Common myeloid progenitor, CD34-positive (primary cell): ENCODE measurements around the gene CLIP2.
A peak's percentile ranks its signal among the peaks of the same experiment; 100 is the strongest.

ENCODE experiments used
- CTCF ChIA-PET: fragments of 350-600 bp; sonication (Branson Sonifier 250); formaldehyde crosslinking; loops from one replicate; lab custom pipeline; 2021; ENCODE audit warnings: antibody characterized with exemption; lab: Charles Lee
- POLR2A ChIA-PET: fragments of 350-600 bp; sonication (Branson Sonifier 250); formaldehyde crosslinking; loops from one replicate; lab custom pipeline; 2021; ENCODE audit warnings: antibody characterized with exemption; lab: Charles Lee
- DNase-seq, 3 donors: peaks; one replicate each; pipeline versions ENCODE4 v3.0.0 to v3.0.0-alpha.2; 2013
- H3K27ac ChIP-seq, 2 experiments: 1 replicate in 1 of 2; 2 replicates in 1 of 2; pipeline ENCODE4 v1.7.0; 2013; ENCODE audit warnings: inconsistent platforms in 2 of 2, low read length in 2 of 2, mild to moderate bottlenecking in 2 of 2, low read depth in 1 of 2, moderate library complexity in 1 of 2; ENCODE audit not compliant: severe bottlenecking in 2 of 2, insufficient read depth in 1 of 2, poor library complexity in 1 of 2
- H3K27me3 ChIP-seq, 5 experiments: replicated peaks in 2 of 5; 1 replicate in 3 of 5; 2 replicates in 2 of 5; pipeline versions ENCODE4 v1.6.1 to v1.7.0; 2013; ENCODE audit warnings: low read length in 4 of 5, mild to moderate bottlenecking in 2 of 5, moderate library complexity in 2 of 5, inconsistent platforms in 1 of 5; ENCODE audit not compliant: insufficient read depth in 5 of 5, control insufficient read depth in 4 of 5
- H3K36me3 ChIP-seq, 4 experiments: 1 replicate in 2 of 4; 2 replicates in 2 of 4; pipeline versions ENCODE4 v1.6.1 to v1.7.0; 2013; ENCODE audit warnings: low read length in 3 of 4, control low read depth in 1 of 4, mild to moderate bottlenecking in 1 of 4; ENCODE audit not compliant: control insufficient read depth in 4 of 4, insufficient read depth in 4 of 4
- H3K4me1 ChIP-seq, 4 experiments: 1 replicate in 3 of 4; 2 replicates in 1 of 4; pipeline versions ENCODE4 v1.6.1 to v1.7.1; 2013; ENCODE audit warnings: low read length in 3 of 4, mild to moderate bottlenecking in 3 of 4, control low read depth in 1 of 4, inconsistent platforms in 1 of 4, moderate library complexity in 1 of 4; ENCODE audit not compliant: control insufficient read depth in 4 of 4, insufficient read depth in 4 of 4; ENCODE audit errors: control extremely low read depth in 1 of 4
- H3K4me3 ChIP-seq, 7 experiments: 1 replicate in 4 of 7; 2 replicates in 3 of 7; pipeline versions ENCODE4 v1.5.1 to v1.7.0; 2013; ENCODE audit warnings: mild to moderate bottlenecking in 7 of 7, low read length in 6 of 7, moderate library complexity in 6 of 7, inconsistent platforms in 2 of 7, low read depth in 2 of 7, control low read depth in 1 of 7; ENCODE audit not compliant: insufficient read depth in 4 of 7, control insufficient read depth in 1 of 7; ENCODE audit errors: extremely low read depth in 1 of 7
- H3K9me3 ChIP-seq, 5 experiments: 1 replicate in 4 of 5; 2 replicates in 1 of 5; pipeline versions ENCODE4 v1.6.1 to v1.7.1; 2013; ENCODE audit warnings: low read length in 4 of 5, mild to moderate bottlenecking in 2 of 5, inconsistent platforms in 1 of 5, low read depth in 1 of 5, moderate library complexity in 1 of 5; ENCODE audit not compliant: control insufficient read depth in 4 of 5, insufficient read depth in 2 of 5; ENCODE audit errors: control extremely low read depth in 1 of 5
- WGBS: methylation state at CpG from one replicate; pipeline ENCODE4 v1.1.5; 2013; ENCODE audit not compliant: insufficient coverage; 5-methylcytosine and 5-hydroxymethylcytosine counted together

Gene CLIP2

DNA sequence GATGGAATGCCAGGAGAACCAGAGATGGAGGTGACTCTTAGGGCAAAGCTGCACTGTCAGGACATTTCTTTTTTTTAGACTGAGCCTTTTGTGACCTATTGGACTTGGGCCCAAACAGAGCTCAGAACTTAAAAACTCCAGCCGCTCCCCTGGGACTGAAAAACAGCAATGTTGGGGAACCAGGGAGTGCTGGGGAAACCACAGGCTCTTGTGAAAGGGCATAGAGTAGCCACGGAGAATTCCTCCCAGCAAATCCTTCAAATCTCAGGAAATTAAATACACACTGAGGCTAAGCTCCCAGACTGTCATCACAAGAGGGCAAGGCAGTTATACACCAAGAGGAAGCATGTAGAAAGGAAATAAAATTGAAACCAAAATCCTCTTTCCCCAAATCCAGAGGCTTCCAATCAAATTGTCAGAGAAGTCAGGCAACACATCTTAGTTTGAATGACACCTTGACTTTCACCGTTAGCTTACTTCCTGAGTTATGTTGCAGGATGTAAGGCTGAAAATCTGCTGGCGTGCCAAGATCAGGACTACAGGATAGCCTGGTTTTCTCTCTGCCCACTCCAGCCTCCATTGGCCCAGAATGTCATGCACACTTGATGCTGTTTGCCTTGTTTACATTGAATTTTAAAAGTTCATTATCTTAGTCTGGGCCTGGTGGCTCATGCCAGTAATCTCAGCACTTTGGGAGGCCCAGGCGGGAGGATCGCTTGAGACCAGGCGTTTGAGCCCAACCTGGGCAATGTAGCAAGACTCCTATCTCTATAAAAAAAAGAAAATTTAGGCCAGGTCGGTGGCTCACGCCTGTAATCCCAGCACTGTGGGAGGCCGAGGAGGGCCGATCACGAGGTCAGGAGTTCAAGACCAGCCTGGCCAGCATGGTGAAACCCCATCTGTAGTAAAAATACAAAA lies 32.5 kb upstream of the CLIP2 start:
- peak overlapping the region; percentile 34 to 63 for H3K27ac ChIP-seq
- DNase-seq = peak in 1 of 3 donors; percentile 40
- H3K4me3 ChIP-seq = peak overlapping the region in 1 of 7 experiments; percentile 11
- ChIA-PET CTCF (interaction anchor here (0.6 to 1.8 kb wide), 4 partner anchors 11 to 51 kb away, joined by 3 to 6 read pairs (median 4); no protein-coding TSS in a partner anchor), POLR2A (interaction anchor here (0.6 to 1.6 kb wide), 2 partner anchors 16 to 56 kb away, joined by 3 to 5 read pairs; no protein-coding TSS in a partner anchor)
- peaks cover 0 to 2% (median 0%) of the 10 kb centered on the region in 4 experiments for H3K36me3 ChIP-seq
- peaks cover 5 to 51% (median 42%) of the 10 kb centered on the region in 4 experiments for H3K4me1 ChIP-seq
- H3K27me3 ChIP-seq = no peaks in the 10 kb centered on the region
- H3K9me3 ChIP-seq = no peaks in the 10 kb centered on the region
- whole genome bisulfite sequencing = 44% methylated on average over 7 of the region's 12 CpGs

DNA sequence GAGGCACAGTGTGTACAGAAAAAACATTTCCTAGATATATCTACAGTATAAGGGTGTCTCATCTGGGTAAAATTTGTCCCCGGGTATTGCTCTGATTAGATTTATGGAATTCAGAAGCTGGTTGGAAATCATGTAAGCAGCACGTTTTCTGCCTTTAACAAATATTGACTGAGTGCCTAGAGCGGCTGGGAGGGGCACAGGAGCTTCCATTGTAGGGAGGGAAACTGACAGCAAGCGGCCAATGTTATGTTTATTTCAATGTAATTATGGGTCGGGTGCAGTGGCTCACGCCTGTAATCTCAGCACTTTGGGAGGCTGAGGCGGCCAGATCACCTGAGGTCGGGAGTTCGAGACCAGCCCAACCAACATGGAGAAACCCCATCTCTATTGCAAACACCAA lies 30.6 kb upstream of the CLIP2 start:
- no peak overlapping the region for H3K4me3 ChIP-seq
- 95% methylated on average over 3 of the region's 9 CpGs for WGBS
- POLR2A ChIA-PET = no interaction called here
- no peak for DNase-seq
- peaks cover 0 to 40% (median 31%) of the 10 kb centered on the region in 4 experiments for H3K4me1 ChIP-seq
- H3K27ac ChIP-seq = no peak overlapping the region
- no peaks in the 10 kb centered on the region for H3K9me3 ChIP-seq
- no peaks in the 10 kb centered on the region for H3K36me3 ChIP-seq
- no peaks in the 10 kb centered on the region for H3K27me3 ChIP-seq
- CTCF ChIA-PET = interaction anchor here (1.3 kb wide), 1 partner anchor 11 kb away, joined by 3 read pairs; no protein-coding TSS in a partner anchor

DNA sequence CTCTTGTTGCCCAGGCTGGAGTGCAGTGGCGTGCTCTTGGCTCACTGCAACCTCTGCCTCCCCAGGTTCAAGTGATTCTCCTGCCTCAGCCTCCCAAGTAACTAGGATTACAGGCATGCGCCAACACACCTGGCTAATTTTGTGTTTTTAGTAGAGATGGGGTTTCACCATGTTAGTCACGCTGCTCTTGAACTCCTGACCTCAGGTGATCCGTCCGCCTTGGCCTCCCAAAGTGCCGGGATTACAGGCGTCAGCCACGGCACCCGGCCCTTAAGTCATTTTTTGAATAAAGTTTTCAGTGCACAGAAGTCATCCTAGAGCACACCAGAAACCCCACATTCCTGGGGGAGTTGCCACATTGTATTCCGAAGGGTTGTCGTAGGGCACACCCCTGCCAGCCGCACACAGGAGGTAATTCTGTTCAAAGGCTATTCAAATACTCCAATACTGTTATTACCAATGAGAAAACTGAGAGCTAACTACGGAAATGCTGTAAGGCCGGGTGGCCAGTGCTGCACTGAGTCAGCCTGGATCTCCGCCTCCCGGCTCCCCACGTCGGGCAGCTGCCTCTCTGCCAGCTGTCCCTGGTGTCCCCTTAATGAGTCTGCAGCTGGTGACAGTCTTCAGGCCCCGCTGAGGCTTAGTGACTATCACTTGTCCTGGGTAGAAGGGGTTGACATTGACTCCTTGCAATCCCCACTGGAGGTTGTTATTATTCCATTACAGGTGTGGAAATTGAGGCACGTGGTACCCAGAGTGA lies 26.4 kb upstream of the CLIP2 start:
- no peak overlapping the region for H3K4me3 ChIP-seq
- ChIA-PET CTCF (interaction anchor here (1.2 to 2.0 kb wide), 4 partner anchors 8 to 32 kb away, joined by 3 to 7 read pairs (median 4); partner anchors contain the start of gene RFC2), POLR2A (interaction anchor here (0.6 kb wide), 1 partner anchor 56 kb away, joined by 3 read pairs; no protein-coding TSS in a partner anchor)
- H3K36me3 ChIP-seq = no peaks in the 10 kb centered on the region
- no peak overlapping the region for H3K27ac ChIP-seq
- H3K4me1 ChIP-seq = peaks cover 0 to 21% (median 14%) of the 10 kb centered on the region in 4 experiments
- H3K9me3 ChIP-seq = no peaks in the 10 kb centered on the region
- DNase-seq = no peak
- no peaks in the 10 kb centered on the region for H3K27me3 ChIP-seq
- 98% methylated on average over 16 of the region's 20 CpGs for WGBS

DNA sequence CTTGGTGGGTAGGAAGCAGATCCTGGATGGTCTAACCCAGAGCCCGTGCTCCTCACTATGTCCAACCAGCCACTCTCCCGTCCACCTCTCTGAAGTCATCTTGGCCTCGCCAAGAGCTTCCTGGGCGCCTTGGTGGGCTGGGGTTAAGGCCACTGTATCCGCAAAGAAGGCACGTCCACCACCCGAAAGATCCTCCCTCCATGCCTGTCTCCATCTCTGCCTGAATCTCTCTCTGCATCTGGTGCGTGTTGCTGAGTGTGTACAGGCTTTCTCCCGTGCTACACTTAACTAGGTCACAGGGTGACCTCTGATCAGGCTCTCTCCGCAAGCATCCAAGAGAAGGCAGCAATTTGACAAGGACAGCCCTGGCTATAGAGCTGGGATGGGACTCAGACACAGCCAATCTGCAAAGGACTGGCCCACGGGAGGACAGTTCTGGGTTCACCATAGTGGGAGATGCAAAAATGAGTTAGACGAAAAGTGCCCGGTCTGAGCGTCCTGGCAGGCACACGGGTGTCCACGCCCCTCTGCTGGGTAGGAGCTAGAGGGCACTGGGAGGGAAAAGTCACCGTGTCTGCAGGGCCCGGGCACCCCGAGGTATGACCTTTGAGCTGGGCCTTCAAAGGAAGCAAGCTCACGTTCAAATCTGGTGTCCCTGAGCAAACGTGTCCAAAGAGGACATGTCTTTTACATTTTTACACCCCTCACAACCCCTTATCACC lies 25.6 kb upstream of the CLIP2 start:
- Histone ChIP-seq H3K27me3 (no peaks in the 10 kb centered on the region), H3K27ac (no peak overlapping the region), H3K4me1 (peaks cover 0 to 28% (median 19%) of the 10 kb centered on the region in 4 experiments), H3K36me3 (no peaks in the 10 kb centered on the region), H3K9me3 (no peaks in the 10 kb centered on the region), H3K4me3 (no peak overlapping the region)
- POLR2A ChIA-PET = no interaction called here
- CTCF ChIA-PET = interaction anchor here (1.2 to 2.0 kb wide), 6 partner anchors 8 to 57 kb away, joined by 3 to 7 read pairs (median 3); partner anchors contain the start of gene RFC2
- WGBS = 96% methylated on average over 15 of the region's 21 CpGs
- no peak for DNase-seq

DNA sequence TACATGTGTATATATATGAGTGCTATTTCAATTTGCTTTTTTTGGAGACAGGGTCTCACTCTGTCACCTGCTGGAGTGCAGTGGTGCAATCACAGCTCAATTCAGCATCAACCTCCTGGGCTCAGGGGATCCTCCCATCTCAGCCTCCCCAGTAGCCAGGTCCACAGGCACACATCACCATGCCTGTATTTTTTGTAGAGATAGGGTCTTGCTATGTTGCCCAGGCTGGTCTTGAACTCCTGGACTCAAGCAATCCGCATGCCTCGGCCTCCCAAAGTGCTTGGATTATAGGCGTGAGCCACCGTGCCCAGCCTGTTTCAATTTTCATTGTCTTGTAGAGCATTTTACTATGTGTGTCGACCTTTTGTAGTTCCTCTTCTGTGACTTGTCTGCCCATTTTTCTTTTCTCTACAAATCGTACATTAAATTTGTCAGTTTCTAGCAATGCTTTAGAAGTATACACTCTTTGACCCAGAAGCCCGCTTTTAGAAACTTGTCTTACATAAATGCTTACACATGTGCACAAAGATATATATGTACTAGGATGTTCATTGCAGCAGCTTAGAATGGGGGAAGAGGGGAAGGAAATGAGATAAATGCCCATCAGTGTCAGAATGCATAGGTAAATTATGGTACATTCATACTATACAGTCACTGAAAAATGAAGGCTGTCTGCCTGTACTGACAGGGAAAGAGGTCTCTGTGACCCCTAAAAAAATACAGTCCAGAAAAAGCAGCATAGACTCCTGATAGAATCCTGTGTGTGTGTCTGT lies 22.8 kb upstream of the CLIP2 start:
- 62% methylated on average over 4 of the region's 7 CpGs for WGBS
- H3K4me1 ChIP-seq = peaks cover 3 to 39% (median 25%) of the 10 kb centered on the region in 4 experiments
- no peaks in the 10 kb centered on the region for H3K36me3 ChIP-seq
- ChIA-PET CTCF (interaction anchor here (1.0 to 1.4 kb wide), 3 partner anchors 9 to 61 kb away, joined by 3 read pairs; no protein-coding TSS in a partner anchor), POLR2A (no interaction called here)
- no peak overlapping the region for H3K27ac ChIP-seq
- H3K4me3 ChIP-seq = no peak overlapping the region
- H3K9me3 ChIP-seq = no peaks in the 10 kb centered on the region
- no peak for DNase-seq
- no peaks in the 10 kb centered on the region for H3K27me3 ChIP-seq
